ENCODE data around the gene DDIT4. TPM values are rescaled to one million over a fixed set of nuclear protein-coding genes. Genes with fewer than 3 reads are reported as not detected.
A peak's percentile ranks its signal among the peaks of the same experiment; 100 is the strongest.

The DDIT4 gene
- total and polyA plus RNA-seq, 2 of the 4 experiments (the other 2 are of a cell fraction): 59.6 to 108 TPM

- ChIA-PET POLR2A (ENCODE audit: unreplicated experiment) (interaction anchor here (0.6 kb wide), 1 partner anchor 9 kb away, joined by 5 read pairs; no protein-coding TSS in a partner anchor), CTCF (no interaction called here)
- Histone ChIP-seq H3K9ac (ENCODE audit: low read depth, low read length) (no peak overlapping the region), H4K8ac (ENCODE audit: low read depth in 2 of 2, low read length in 2 of 2) (no peak overlapping the region), H2AK5ac (ENCODE audit: low read depth, low read length) (peak overlapping the region; percentile 43; the same call in 1 of the 2 replicates), H3K4me2 (ENCODE audit: low read depth, low read length) (no peak overlapping the region), H3K4ac (ENCODE audit: low read depth, low read length) (no peak overlapping the region), H3K9me3 (ENCODE audit: control insufficient read depth, insufficient read depth, low read length) (no peaks in the 10 kb centered on the region), H3K56ac (ENCODE audit: extremely low read depth, insufficient read depth, low read length) (no peak overlapping the region), H2AK9ac (replicated peaks; ENCODE audit: low read depth, low read length, poor library complexity) (no peak overlapping the region), H4K5ac (ENCODE audit: low read depth, low read length) (no peak overlapping the region), H2BK120ac (ENCODE audit: low read depth, low read length) (no peak overlapping the region), H3K14ac (replicated peaks; ENCODE audit: low read depth, low read length) (no peak overlapping the region), H4K91ac (ENCODE audit: insufficient read depth, low read depth, low read length) (no peak overlapping the region), H2AFZ (replicated peaks; ENCODE audit: low read length, poor library complexity) (no peak overlapping the region), H3K36me3 (ENCODE audit: control insufficient read depth, insufficient read depth, low read length) (no peaks in the 10 kb centered on the region), H3K27ac (ENCODE audit: insufficient read depth, low read length) (no peak overlapping the region), H3K9me1 (ENCODE audit: insufficient read depth, low read length) (peaks cover 22% of the 10 kb centered on the region), H3K18ac (ENCODE audit: low read depth, low read length) (no peak overlapping the region), H2BK20ac (ENCODE audit: low read depth, low read length) (no peak overlapping the region), H2BK5ac (ENCODE audit: low read depth, low read length, poor library complexity, severe bottlenecking) (no peak overlapping the region), H3K4me3 (ENCODE audit: insufficient read depth, low read depth, low read length) (no peak overlapping the region), H3K4me1 (ENCODE audit: control insufficient read depth, insufficient read depth, low read length) (peaks cover 22% of the 10 kb centered on the region), H2BK15ac (ENCODE audit: low read depth, low read length) (no peak overlapping the region), H3K27me3 (ENCODE audit: control insufficient read depth, insufficient read depth, low read length) (no peaks in the 10 kb centered on the region), H3K23ac (ENCODE audit: low read depth, low read length) (no peak overlapping the region), H4K20me1 (ENCODE audit: insufficient read depth, low read length) (no peaks in the 10 kb centered on the region), H3K79me1 (ENCODE audit: low read depth in 1 of 2, low read length in 2 of 2) (no peaks in the 10 kb centered on the region)
- no TSS peak for BruUV-seq (replicated peaks)
- TF ChIP-seq FOS (IDR thresholded peaks at IDR 0.05; ENCODE audit: low read depth, low read length): no peak
- no peak for TF ChIP-seq RCOR1 (IDR thresholded peaks at IDR 0.05; ENCODE audit: insufficient replicate concordance, low read length)
- TF ChIP-seq, protein P1, sequence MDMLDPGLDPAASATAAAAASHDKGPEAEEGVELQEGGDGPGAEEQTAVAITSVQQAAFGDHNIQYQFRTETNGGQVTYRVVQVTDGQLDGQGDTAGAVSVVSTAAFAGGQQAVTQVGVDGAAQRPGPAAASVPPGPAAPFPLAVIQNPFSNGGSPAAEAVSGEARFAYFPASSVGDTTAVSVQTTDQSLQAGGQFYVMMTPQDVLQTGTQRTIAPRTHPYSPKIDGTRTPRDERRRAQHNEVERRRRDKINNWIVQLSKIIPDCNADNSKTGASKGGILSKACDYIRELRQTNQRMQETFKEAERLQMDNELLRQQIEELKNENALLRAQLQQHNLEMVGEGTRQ (IDR thresholded peaks at IDR 0.05; ENCODE audit: low read depth, low read length): no peak
- no peak for TF ChIP-seq SMC3 (IDR thresholded peaks at IDR 0.05; ENCODE audit: low read depth, low read length)
- TF ChIP-seq MAZ (IDR thresholded peaks at IDR 0.05; ENCODE audit: borderline replicate concordance, low read depth, low read length): no peak
- WGBS, 2 experiments (ENCODE audit: extremely low coverage in 2 of 2, insufficient read length in 1 of 2): 70% methylated on average over 2 of the region's 7 CpGs; no CpG with 5 or more reads in 1 of the 2 experiments
- dilution Hi-C loops (cut with HindIII; ENCODE audit: low sequenced_read_pairs, unreplicated experiment) (no loop called here), intact Hi-C loops (cut with micrococcal nuclease) (no loop called here), in situ Hi-C loops (cut with MboI; ENCODE audit: low sequenced_read_pairs) (no loop called here)
- DNase-seq (no peak), ATAC-seq (ENCODE audit: low read depth) (no peak)
These were observed 37.9 kb downstream of the DDIT4 start for GRCh38 chr10:72311667-72312066.
